ENCODE measurements around the gene MACROD1. TPM values are rescaled to one million over a fixed set of nuclear protein-coding genes. Genes with fewer than 3 reads are reported as not detected.

MACROD1 gene
- total RNA-seq, 2 donors from 2014 or later = 24.7 to 65.4 TPM

DNA sequence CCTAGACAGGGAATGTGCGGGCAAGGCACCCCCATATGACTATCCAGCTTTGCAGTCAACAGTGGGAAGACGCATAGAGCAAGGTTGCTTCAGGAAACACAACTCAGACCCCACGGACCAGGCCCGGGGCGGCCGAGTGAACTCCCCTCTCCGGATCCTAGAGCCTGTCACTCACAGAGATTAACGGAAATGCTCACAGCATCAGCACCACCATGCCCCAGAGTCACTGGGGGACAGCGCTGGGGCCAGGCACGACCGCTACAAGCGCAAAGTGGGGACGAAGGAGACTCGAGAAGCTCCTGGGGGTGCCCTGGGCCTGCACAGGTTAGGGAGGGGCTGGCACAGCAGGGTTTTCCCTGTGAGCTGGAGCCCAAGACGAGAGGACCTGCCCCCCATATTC, 15.9 kb downstream of the MACROD1 start:
- no peaks in the 10 kb centered on the region for H3K27me3 ChIP-seq

GRCh38 chr11:64148917-64149617, 16.8 kb downstream of the MACROD1 start:
- ATAC-seq (no peak), DNase-seq (no peak)
- H3K4me3 ChIP-seq = no peak overlapping the region
- peaks cover 51% of the 10 kb centered on the region for H3K4me1 ChIP-seq
- no peaks in the 10 kb centered on the region for H3K27me3 ChIP-seq
- H3K27ac ChIP-seq = no peak overlapping the region
- TF ChIP-seq CTCF (IDR thresholded peaks at IDR 0.05) = no peak
- TF ChIP-seq POLR2A (IDR thresholded peaks at IDR 0.05) = no peak
- H3K36me3 ChIP-seq (replicated peaks in 1 of 2; ENCODE audit: insufficient read depth in 1 of 2, low read depth in 2 of 2) = no peaks in the 10 kb centered on the region
- 82 to 98% methylated on average over 5 to 25 of the region's 25 CpGs for WGBS, 2 donors
- H3K9me3 ChIP-seq = no peaks in the 10 kb centered on the region
- intact Hi-C loops (cut with DNase I) = no loop called here

More for the DNA sequence above, 15.9 kb downstream of the MACROD1 start:
- Histone ChIP-seq H3K4me3 (no peak overlapping the region), H3K27ac (peak overlapping the region in 2 of 4 donors; percentile 58 to 71), H3K36me3 (replicated peaks in 1 of 2; ENCODE audit: insufficient read depth in 1 of 2, low read depth in 2 of 2) (no peaks in the 10 kb centered on the region), H3K9me3 (no peaks in the 10 kb centered on the region), H3K4me1 (peaks cover 51% of the 10 kb centered on the region)
- ATAC-seq = no peak
- TF ChIP-seq POLR2A (IDR thresholded peaks at IDR 0.05) = no peak
- no peak for TF ChIP-seq CTCF (IDR thresholded peaks at IDR 0.05)
- intact Hi-C loops (cut with DNase I) = no loop called here
- 80 to 88% methylated on average over 5 to 15 of the region's 15 CpGs for WGBS, 2 donors
- DNase-seq = no peak

- 23 to 24% methylated on average over 18 to 19 of the region's 19 CpGs for WGBS, 2 donors
- DNase-seq (peak; percentile 75 to 84 (median 78)), ATAC-seq (peak; percentile 59)
- H3K36me3 ChIP-seq (replicated peaks in 1 of 2; ENCODE audit: insufficient read depth in 1 of 2, low read depth in 2 of 2) = no peaks in the 10 kb centered on the region
- H3K9me3 ChIP-seq = no peaks in the 10 kb centered on the region
- TF ChIP-seq POLR2A (IDR thresholded peaks at IDR 0.05) = no peak
- TF ChIP-seq CTCF (IDR thresholded peaks at IDR 0.05) = peak; percentile 88 to 95 (median 90)
- H3K4me3 ChIP-seq = no peak overlapping the region
- peak overlapping the region in 2 of 4 donors; percentile 14 to 42 for H3K27ac ChIP-seq
- intact Hi-C loops (cut with DNase I) = no loop called here
- peaks cover 51% of the 10 kb centered on the region for H3K4me1 ChIP-seq
- no peaks in the 10 kb centered on the region for H3K27me3 ChIP-seq
Measured at GRCh38 chr11:64148226-64148916, 17.5 kb downstream of the MACROD1 start.

- no peak overlapping the region for H3K27ac ChIP-seq
- H3K36me3 ChIP-seq (replicated peaks in 1 of 2; ENCODE audit: insufficient read depth in 1 of 2, low read depth in 2 of 2) = no peaks in the 10 kb centered on the region
- WGBS, 2 donors = 69 to 82% methylated on average over 10 to 21 of the region's 22 CpGs
- H3K9me3 ChIP-seq = no peaks in the 10 kb centered on the region
- DNase-seq (peak; percentile 63 to 75 (median 66)), ATAC-seq (peak; percentile 40)
- peak; percentile 34 to 68 (median 61) for TF ChIP-seq CTCF (IDR thresholded peaks at IDR 0.05)
- no peak for TF ChIP-seq POLR2A (IDR thresholded peaks at IDR 0.05)
- no peaks in the 10 kb centered on the region for H3K27me3 ChIP-seq
- H3K4me1 ChIP-seq = peaks cover 42% of the 10 kb centered on the region
- intact Hi-C loops (cut with DNase I) = no loop called here
- H3K4me3 ChIP-seq = no peak overlapping the region
Measured at GRCh38 chr11:64146036-64146955, 19.6 kb downstream of the MACROD1 start.
